GM12878 (cell line): ENCODE data around the gene DCPS. TPM values are rescaled to one million over a fixed set of nuclear protein-coding genes. Genes with fewer than 3 reads are reported as not detected.

Experiments used
- EGR1 ChIP-seq, 2 experiments: IDR thresholded peaks; 1 replicate in 1 of 2; 2 replicates in 1 of 2; pipeline ENCODE4 v1.6.1; 2011 to 2012; ENCODE audit warnings: low read depth in 2 of 2, low read length in 2 of 2, borderline replicate concordance in 1 of 2, mild to moderate bottlenecking in 1 of 2, moderate library complexity in 1 of 2
- ETV6 ChIP-seq, 2 experiments: fragments of 450-650 bp in 1 of 2; IDR thresholded peaks in 1 of 2; conservative IDR thresholded peaks in 1 of 2; 2 replicates each; pipeline ENCODE4 v1.6.1; 2014; ENCODE audit warnings: antibody characterized with exemption in 1 of 2, borderline replicate concordance in 1 of 2, low read depth in 1 of 2, mild to moderate bottlenecking in 1 of 2, moderate library complexity in 1 of 2
- FOXK2 ChIP-seq: fragments of 450-650 bp; IDR thresholded peaks from 2 replicates; pipeline ENCODE4 v1.6.1; 2017; ENCODE audit warnings: mild to moderate bottlenecking, moderate library complexity
- HDAC2 ChIP-seq: fragments of 200-600 bp; sonication (generic); IDR thresholded peaks from 2 replicates; pipeline ENCODE4 v1.6.1; 2017
- KDM1A ChIP-seq: fragments of 200-600 bp; sonication (generic); IDR thresholded peaks from 2 replicates; pipeline ENCODE4 v1.6.1; 2016; ENCODE audit warnings: borderline replicate concordance
- NR2C2 ChIP-seq: IDR thresholded peaks from 2 replicates; pipeline ENCODE4 v1.6.1; 2011; ENCODE audit warnings: borderline replicate concordance, low read depth; ENCODE audit not compliant: control insufficient read depth, insufficient read length
- NRF1 ChIP-seq: conservative IDR thresholded peaks from 2 replicates; pipeline ENCODE4 v1.6.1; 2011; ENCODE audit warnings: mild to moderate bottlenecking, low read depth, low read length, improper control_type of control experiment
- SMAD5 ChIP-seq: IDR thresholded peaks from 2 replicates; pipeline ENCODE4 v1.6.1; 2016; ENCODE audit warnings: antibody characterized with exemption, low read depth
- TAF1 ChIP-seq: IDR thresholded peaks from 2 replicates; pipeline ENCODE4 v1.6.1; 2011; ENCODE audit warnings: mild to moderate bottlenecking, low read depth, low read length, borderline replicate concordance
- TCF12 ChIP-seq: IDR thresholded peaks from 2 replicates; pipeline ENCODE4 v1.6.1; 2011; ENCODE audit warnings: low read depth, mild to moderate bottlenecking, low read length
- polyA plus RNA-seq, 11 experiments: library from polyadenylated mRNA; depleted of rRNA in 4 of 11; unstranded in 6 of 11; stranded (reverse) in 5 of 11; fragments of >200 nt; fragmentation: Nextera tagmentation in 4 of 11; fragmentation: Illumina TruSeq in 1 of 11; extraction: Ambion mirVana in 4 of 11; extraction: Trizol in 1 of 11; gene quantifications; 1 replicate in 1 of 11; 2 replicates in 10 of 11; pipeline versions ENCODE4 v1.2.1 to v1.2.3, GENCODE V29; 2011 to 2016; ENCODE audit warnings: inconsistent platforms in 2 of 11, missing spikeins in 2 of 11, low read depth in 1 of 11
- total RNA-seq, 4 experiments: library from RNA; depleted of rRNA in 3 of 4; stranded (reverse); fragments of >200 nt in 3 of 4; fragmentation: Illumina TruSeq in 1 of 4; extraction: Trizol in 1 of 4; gene quantifications; 2 replicates each; pipeline versions ENCODE4 v1.2.1 to v1.2.3, GENCODE V29; 2013 to 2021
- TF ChIP-seq, protein P1 (sequence below): IDR thresholded peaks from 2 replicates; pipeline ENCODE4 v1.6.1; 2012; ENCODE audit warnings: improper control_type of control experiment, low read depth, low read length; ENCODE audit not compliant: insufficient replicate concordance
- TF ChIP-seq, protein P2 (sequence below): fragments of 150-350 bp; IDR thresholded peaks from 2 replicates; pipeline ENCODE4 v1.6.1; 2016; ENCODE audit warnings: low read depth, low read length
- TF ChIP-seq, protein P3 (sequence below): fragments of 450-650 bp; formaldehyde crosslinking; IDR thresholded peaks from 2 replicates; pipeline ENCODE4 v1.4.0; 2022; ENCODE audit warnings: mild to moderate bottlenecking, moderate library complexity
- TF ChIP-seq, protein P4 (sequence below): IDR thresholded peaks from 2 replicates; pipeline ENCODE4 v1.6.1; 2011; ENCODE audit warnings: mild to moderate bottlenecking, low read depth, low read length, moderate library complexity; ENCODE audit not compliant: insufficient replicate concordance

Gene DCPS
- total and polyA plus RNA-seq, 10 of the 15 experiments (the other 5 are each of a cell fraction or from before 2014, with no cell fraction given) = 23.5 to 101 (median 67.4) TPM

DNA sequence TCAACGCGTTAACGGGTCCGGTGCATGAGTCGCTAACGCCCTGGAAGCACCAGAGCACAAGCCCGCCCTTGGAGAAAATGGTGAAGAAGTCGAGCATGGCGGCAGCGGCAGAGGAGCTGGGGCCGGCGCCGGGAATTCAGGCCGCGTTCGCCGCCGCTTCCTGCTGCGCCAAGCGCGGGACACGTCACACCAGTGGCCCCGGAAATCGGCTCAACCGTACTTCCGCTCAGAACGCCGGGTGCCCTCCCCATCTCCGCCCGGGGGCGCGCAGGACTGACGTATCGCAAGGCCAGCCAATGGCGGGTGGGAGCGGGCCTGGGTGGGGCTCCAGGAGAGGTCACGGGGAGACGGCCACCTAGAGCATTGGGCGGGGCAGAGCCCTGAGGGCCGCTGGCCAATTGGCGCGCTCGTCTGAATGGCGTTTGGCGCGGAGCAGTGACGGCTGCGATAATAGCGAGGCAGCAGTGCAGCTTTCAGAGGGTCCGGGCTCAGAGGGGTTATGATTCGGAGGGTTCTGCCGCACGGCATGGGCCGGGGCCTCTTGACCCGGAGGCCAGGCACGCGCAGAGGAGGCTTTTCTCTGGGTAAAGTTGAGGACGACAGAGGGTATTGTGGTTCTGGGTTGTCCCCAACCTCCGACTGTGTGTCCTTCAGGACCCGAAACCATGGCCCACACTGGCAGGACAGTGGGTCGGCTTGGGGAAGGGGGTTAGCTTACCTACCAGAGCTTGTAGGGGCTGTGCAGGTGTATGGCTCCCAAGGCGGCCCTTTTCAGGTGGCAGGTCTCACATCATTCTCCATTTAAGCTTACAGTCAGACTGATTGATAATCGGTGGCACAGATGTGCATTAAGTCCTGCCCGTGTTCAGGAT, 34.9 kb upstream of the DCPS start, which contains the start of the genes FOXRED1 and SRPRA (continued):
- TF ChIP-seq, protein P1, sequence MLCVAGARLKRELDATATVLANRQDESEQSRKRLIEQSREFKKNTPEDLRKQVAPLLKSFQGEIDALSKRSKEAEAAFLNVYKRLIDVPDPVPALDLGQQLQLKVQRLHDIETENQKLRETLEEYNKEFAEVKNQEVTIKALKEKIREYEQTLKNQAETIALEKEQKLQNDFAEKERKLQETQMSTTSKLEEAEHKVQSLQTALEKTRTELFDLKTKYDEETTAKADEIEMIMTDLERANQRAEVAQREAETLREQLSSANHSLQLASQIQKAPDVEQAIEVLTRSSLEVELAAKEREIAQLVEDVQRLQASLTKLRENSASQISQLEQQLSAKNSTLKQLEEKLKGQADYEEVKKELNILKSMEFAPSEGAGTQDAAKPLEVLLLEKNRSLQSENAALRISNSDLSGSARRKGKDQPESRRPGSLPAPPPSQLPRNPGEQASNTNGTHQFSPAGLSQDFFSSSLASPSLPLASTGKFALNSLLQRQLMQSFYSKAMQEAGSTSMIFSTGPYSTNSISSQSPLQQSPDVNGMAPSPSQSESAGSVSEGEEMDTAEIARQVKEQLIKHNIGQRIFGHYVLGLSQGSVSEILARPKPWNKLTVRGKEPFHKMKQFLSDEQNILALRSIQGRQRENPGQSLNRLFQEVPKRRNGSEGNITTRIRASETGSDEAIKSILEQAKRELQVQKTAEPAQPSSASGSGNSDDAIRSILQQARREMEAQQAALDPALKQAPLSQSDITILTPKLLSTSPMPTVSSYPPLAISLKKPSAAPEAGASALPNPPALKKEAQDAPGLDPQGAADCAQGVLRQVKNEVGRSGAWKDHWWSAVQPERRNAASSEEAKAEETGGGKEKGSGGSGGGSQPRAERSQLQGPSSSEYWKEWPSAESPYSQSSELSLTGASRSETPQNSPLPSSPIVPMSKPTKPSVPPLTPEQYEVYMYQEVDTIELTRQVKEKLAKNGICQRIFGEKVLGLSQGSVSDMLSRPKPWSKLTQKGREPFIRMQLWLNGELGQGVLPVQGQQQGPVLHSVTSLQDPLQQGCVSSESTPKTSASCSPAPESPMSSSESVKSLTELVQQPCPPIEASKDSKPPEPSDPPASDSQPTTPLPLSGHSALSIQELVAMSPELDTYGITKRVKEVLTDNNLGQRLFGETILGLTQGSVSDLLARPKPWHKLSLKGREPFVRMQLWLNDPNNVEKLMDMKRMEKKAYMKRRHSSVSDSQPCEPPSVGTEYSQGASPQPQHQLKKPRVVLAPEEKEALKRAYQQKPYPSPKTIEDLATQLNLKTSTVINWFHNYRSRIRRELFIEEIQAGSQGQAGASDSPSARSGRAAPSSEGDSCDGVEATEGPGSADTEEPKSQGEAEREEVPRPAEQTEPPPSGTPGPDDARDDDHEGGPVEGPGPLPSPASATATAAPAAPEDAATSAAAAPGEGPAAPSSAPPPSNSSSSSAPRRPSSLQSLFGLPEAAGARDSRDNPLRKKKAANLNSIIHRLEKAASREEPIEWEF = no peak
- TF ChIP-seq, protein P2, sequence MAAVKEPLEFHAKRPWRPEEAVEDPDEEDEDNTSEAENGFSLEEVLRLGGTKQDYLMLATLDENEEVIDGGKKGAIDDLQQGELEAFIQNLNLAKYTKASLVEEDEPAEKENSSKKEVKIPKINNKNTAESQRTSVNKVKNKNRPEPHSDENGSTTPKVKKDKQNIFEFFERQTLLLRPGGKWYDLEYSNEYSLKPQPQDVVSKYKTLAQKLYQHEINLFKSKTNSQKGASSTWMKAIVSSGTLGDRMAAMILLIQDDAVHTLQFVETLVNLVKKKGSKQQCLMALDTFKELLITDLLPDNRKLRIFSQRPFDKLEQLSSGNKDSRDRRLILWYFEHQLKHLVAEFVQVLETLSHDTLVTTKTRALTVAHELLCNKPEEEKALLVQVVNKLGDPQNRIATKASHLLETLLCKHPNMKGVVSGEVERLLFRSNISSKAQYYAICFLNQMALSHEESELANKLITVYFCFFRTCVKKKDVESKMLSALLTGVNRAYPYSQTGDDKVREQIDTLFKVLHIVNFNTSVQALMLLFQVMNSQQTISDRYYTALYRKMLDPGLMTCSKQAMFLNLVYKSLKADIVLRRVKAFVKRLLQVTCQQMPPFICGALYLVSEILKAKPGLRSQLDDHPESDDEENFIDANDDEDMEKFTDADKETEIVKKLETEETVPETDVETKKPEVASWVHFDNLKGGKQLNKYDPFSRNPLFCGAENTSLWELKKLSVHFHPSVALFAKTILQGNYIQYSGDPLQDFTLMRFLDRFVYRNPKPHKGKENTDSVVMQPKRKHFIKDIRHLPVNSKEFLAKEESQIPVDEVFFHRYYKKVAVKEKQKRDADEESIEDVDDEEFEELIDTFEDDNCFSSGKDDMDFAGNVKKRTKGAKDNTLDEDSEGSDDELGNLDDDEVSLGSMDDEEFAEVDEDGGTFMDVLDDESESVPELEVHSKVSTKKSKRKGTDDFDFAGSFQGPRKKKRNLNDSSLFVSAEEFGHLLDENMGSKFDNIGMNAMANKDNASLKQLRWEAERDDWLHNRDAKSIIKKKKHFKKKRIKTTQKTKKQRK = no peak
- TF ChIP-seq, protein P3, sequence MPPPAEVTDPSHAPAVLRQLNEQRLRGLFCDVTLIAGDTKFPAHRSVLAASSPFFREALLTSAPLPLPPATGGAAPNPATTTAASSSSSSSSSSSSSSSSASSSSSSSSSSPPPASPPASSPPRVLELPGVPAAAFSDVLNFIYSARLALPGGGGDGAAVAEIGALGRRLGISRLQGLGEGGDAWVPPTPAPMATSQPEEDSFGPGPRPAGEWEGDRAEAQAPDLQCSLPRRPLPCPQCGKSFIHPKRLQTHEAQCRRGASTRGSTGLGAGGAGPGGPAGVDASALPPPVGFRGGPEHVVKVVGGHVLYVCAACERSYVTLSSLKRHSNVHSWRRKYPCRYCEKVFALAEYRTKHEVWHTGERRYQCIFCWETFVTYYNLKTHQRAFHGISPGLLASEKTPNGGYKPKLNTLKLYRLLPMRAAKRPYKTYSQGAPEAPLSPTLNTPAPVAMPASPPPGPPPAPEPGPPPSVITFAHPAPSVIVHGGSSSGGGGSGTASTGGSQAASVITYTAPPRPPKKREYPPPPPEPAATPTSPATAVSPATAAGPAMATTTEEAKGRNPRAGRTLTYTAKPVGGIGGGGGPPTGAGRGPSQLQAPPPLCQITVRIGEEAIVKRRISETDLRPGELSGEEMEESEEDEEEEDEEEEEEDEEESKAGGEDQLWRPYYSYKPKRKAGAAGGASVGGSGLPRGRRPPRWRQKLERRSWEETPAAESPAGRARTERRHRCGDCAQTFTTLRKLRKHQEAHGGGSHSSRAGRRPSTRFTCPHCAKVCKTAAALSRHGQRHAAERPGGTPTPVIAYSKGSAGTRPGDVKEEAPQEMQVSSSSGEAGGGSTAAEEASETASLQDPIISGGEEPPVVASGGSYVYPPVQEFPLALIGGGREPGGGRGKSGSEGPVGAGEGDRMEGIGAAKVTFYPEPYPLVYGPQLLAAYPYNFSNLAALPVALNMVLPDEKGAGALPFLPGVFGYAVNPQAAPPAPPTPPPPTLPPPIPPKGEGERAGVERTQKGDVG (CRISPR knock-in tag) = no peak
- TF ChIP-seq ETV6 (conservative IDR thresholded peaks at IDR 0.05 in 1 of 2, IDR thresholded peaks at IDR 0.05 in 1 of 2; ENCODE audit: borderline replicate concordance in 1 of 2, low read depth in 1 of 2) (peak in 1 of 2 experiments; percentile 70; a peak in 1 of 4 replicates), TCF12 (0 out of 2 replicates have a peak, but pooled peaks have one; percentile 7), NR2C2 (no peak), FOXK2 (peak; percentile 50; the same call in 1 of the 2 replicates), SMAD5 (peak; percentile 82), KDM1A (no peak), HDAC2 (no peak), NRF1 (no peak), EGR1 (IDR thresholded peaks at IDR 0.05; ENCODE audit: borderline replicate concordance in 1 of 2, low read depth in 2 of 2, low read length in 2 of 2) (peak in 1 of 2 experiments; percentile 14; a peak in 1 of 3 replicates), TAF1 (peak; percentile 82)
- TF ChIP-seq, protein P4, sequence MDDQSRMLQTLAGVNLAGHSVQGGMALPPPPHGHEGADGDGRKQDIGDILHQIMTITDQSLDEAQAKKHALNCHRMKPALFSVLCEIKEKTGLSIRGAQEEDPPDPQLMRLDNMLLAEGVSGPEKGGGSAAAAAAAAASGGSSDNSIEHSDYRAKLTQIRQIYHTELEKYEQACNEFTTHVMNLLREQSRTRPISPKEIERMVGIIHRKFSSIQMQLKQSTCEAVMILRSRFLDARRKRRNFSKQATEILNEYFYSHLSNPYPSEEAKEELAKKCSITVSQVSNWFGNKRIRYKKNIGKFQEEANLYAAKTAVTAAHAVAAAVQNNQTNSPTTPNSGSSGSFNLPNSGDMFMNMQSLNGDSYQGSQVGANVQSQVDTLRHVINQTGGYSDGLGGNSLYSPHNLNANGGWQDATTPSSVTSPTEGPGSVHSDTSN = peak; percentile 6
